Measurements from ENCODE around the gene SLC44A2.
"Not testable (repeated sequence)": the region's sequence is repeated elsewhere in the genome, so short reads cannot be mapped to it uniquely, and the experiment has no call there.

DNA sequence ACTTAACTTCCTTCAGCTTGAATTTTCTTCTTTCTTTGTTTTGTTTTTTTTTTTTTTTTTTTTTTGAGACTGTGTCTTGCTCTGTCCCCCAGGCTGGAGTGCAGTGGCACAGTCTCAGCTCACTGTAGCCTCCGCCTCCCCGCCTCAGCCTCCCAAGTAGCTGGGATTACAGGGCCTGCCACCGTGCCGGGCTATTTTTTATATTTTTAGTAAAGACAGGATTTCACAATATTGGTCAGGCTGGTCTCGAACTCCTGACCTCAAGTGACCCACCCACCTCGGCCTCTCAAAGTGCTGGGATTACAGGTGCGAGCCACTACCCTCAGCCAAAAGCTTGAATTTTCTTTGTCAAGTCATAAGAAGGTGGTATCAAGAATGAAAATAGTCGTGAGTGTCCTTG, 49.9 kb downstream of the SLC44A2 start:
- TF ChIP-seq, protein P1, sequence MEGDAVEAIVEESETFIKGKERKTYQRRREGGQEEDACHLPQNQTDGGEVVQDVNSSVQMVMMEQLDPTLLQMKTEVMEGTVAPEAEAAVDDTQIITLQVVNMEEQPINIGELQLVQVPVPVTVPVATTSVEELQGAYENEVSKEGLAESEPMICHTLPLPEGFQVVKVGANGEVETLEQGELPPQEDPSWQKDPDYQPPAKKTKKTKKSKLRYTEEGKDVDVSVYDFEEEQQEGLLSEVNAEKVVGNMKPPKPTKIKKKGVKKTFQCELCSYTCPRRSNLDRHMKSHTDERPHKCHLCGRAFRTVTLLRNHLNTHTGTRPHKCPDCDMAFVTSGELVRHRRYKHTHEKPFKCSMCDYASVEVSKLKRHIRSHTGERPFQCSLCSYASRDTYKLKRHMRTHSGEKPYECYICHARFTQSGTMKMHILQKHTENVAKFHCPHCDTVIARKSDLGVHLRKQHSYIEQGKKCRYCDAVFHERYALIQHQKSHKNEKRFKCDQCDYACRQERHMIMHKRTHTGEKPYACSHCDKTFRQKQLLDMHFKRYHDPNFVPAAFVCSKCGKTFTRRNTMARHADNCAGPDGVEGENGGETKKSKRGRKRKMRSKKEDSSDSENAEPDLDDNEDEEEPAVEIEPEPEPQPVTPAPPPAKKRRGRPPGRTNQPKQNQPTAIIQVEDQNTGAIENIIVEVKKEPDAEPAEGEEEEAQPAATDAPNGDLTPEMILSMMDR (IDR thresholded peaks at IDR 0.05), result not testable (repeated sequence)
- TF ChIP-seq POLR2A (IDR thresholded peaks at IDR 0.05), result not testable (repeated sequence)
